PFSK-1 (cell line): ENCODE results near the gene CATSPER3.

Experiments
- FOXP2 ChIP-seq: optimal IDR thresholded peaks from 2 replicates; pipeline ENCODE3; 2011; ENCODE audit warnings: borderline replicate concordance, control low read depth, inconsistent platforms; ENCODE audit not compliant: insufficient read depth; ENCODE audit errors: extremely low read length, extremely low read depth
- POLR2AphosphoS5 ChIP-seq: IDR thresholded peaks from 2 replicates; pipeline ENCODE4 v1.6.1; 2012; ENCODE audit warnings: low read depth, mild to moderate bottlenecking, control low read depth, low read length, moderate library complexity
- REST ChIP-seq, 2 experiments: IDR thresholded peaks; 2 replicates each; pipeline versions ENCODE4 v1.6.1 to v1.8.0; 2011 to 2012; ENCODE audit warnings: low read depth in 2 of 2, low read length in 2 of 2, control low read depth in 1 of 2, inconsistent platforms in 1 of 2, mild to moderate bottlenecking in 1 of 2, moderate library complexity in 1 of 2; ENCODE audit not compliant: insufficient read depth in 1 of 2
- SIN3A ChIP-seq: IDR thresholded peaks from 2 replicates; pipeline ENCODE4 v1.6.1; 2012; ENCODE audit warnings: mild to moderate bottlenecking, low read length, moderate library complexity, borderline replicate concordance; ENCODE audit not compliant: insufficient read depth
- TAF1 ChIP-seq: IDR thresholded peaks from 2 replicates; pipeline ENCODE4 v1.6.1; 2012; ENCODE audit warnings: low read length, control low read depth, borderline replicate concordance; ENCODE audit not compliant: insufficient read depth

CATSPER3 gene

GRCh38 chr5:134993161-134993560, 25.5 kb downstream of the CATSPER3 start:
- TF ChIP-seq TAF1 (no peak), REST (IDR thresholded peaks at IDR 0.05; ENCODE audit: insufficient read depth in 1 of 2, low read depth in 2 of 2, low read length in 2 of 2) (no peak), FOXP2 (no peak), POLR2AphosphoS5 (no peak), SIN3A (no peak)

GRCh38 chr5:134994560-134995156, 27.0 kb downstream of the CATSPER3 start:
- TF ChIP-seq TAF1 (no peak), REST (IDR thresholded peaks at IDR 0.05; ENCODE audit: insufficient read depth in 1 of 2, low read depth in 2 of 2, low read length in 2 of 2) (no peak), SIN3A (no peak), POLR2AphosphoS5 (no peak), FOXP2 (no peak)

- no peak for TF ChIP-seq FOXP2
- TF ChIP-seq TAF1, result no peak
- TF ChIP-seq REST (IDR thresholded peaks at IDR 0.05; ENCODE audit: insufficient read depth in 1 of 2, low read depth in 2 of 2, low read length in 2 of 2), result no peak
- TF ChIP-seq SIN3A, result no peak
- no peak for TF ChIP-seq POLR2AphosphoS5
Observed at GRCh38 chr5:134995850-134996402, 28.2 kb downstream of the CATSPER3 start.

GRCh38 chr5:134997015-134997414, 29.3 kb downstream of the CATSPER3 start:
- TF ChIP-seq TAF1 (no peak), FOXP2 (no peak), POLR2AphosphoS5 (no peak), REST (IDR thresholded peaks at IDR 0.05; ENCODE audit: insufficient read depth in 1 of 2, low read depth in 2 of 2, low read length in 2 of 2) (no peak), SIN3A (no peak)
